DMS53 treated with DMSO at 0.1 percent for 48 hours (cell line): Measurements from ENCODE around the gene PLEKHA4.
"Not testable (repeated sequence)": the region's sequence is repeated elsewhere in the genome, so short reads cannot be mapped to it uniquely, and the experiment has no call there.

ENCODE experiments used
- DNase-seq: peaks from one replicate; lab custom pipeline; 2025; ENCODE audit not compliant: unreplicated experiment; lab: John Stamatoyannopoulos, UW

Gene PLEKHA4

GRCh38 chr19:48866692-48867091 is 1.7 kb downstream of the PLEKHA4 start:
- no peak for DNase-seq

- no peak for DNase-seq
These were observed 5.6 kb downstream of the PLEKHA4 start for GRCh38 chr19:48862827-48863226.

GRCh38 chr19:48861313-48861712 is 7.1 kb downstream of the PLEKHA4 start:
- no peak for DNase-seq

GRCh38 chr19:48859711-48860572 is 8.5 kb downstream of the PLEKHA4 start:
- DNase-seq, result no peak

- DNase-seq, result no peak
These were observed 9.3 kb downstream of the PLEKHA4 start for GRCh38 chr19:48858984-48859710.

- no peak for DNase-seq
These were observed 11.5 kb downstream of the PLEKHA4 start for GRCh38 chr19:48856921-48857320.

- no peak for DNase-seq
These were observed 14.3 kb downstream of the PLEKHA4 start for GRCh38 chr19:48854103-48854502.

- no peak for DNase-seq
These were observed 14.9 kb downstream of the PLEKHA4 start for GRCh38 chr19:48853483-48853882.

GRCh38 chr19:48852292-48852691 is 16.1 kb downstream of the PLEKHA4 start:
- no peak for DNase-seq

- DNase-seq, result not testable (repeated sequence)
These were observed 21.8 kb downstream of the PLEKHA4 start for GRCh38 chr19:48846659-48847058.

GRCh38 chr19:48845384-48845783 is 23.0 kb downstream of the PLEKHA4 start:
- DNase-seq, result no peak

GRCh38 chr19:48844472-48844871 is 23.9 kb downstream of the PLEKHA4 start:
- no peak for DNase-seq

- DNase-seq, result peak; percentile 29
These were observed 25.6 kb downstream of the PLEKHA4 start for GRCh38 chr19:48842789-48843162.

GRCh38 chr19:48841571-48841970 is 26.8 kb downstream of the PLEKHA4 start:
- no peak for DNase-seq

- no peak for DNase-seq
These were observed 27.4 kb downstream of the PLEKHA4 start for GRCh38 chr19:48841047-48841446.

- no peak for DNase-seq
These were observed 30.7 kb downstream of the PLEKHA4 start for GRCh38 chr19:48837687-48838086.

- DNase-seq, result peak; percentile 46
These were observed 31.3 kb downstream of the PLEKHA4 start for GRCh38 chr19:48837051-48837524.

GRCh38 chr19:48836089-48837017 is 32.1 kb downstream of the PLEKHA4 start, which contains the start of gene HSD17B14:
HSD17B14 (minus strand) TSS chr19:48836491; CDS start chr19:48836411, 80 bp downstream.
- DNase-seq, result peak; percentile 27

- DNase-seq, result peak; percentile 91
These were observed 32.7 kb downstream of the PLEKHA4 start for GRCh38 chr19:48835734-48836088.

GRCh38 chr19:48833977-48834376 is 34.4 kb downstream of the PLEKHA4 start:
- no peak for DNase-seq

GRCh38 chr19:48833049-48833448 is 35.4 kb downstream of the PLEKHA4 start:
- DNase-seq, result no peak
